ENCODE data around the gene RAB24.

Gene RAB24

GRCh38 chr5:177327539-177328522 is 24.3 kb upstream of the RAB24 start:
- no peak for ATAC-seq

GRCh38 chr5:177325868-177326381 is 22.4 kb upstream of the RAB24 start:
- TF ChIP-seq ARNTL (CRISPR knock-in tag; IDR thresholded peaks at IDR 0.05; ENCODE audit: borderline replicate concordance, low read depth) (no peak), ISL1 (CRISPR knock-in tag; IDR thresholded peaks at IDR 0.05) (0 out of 2 replicates have a peak, but pooled peaks have one; percentile 14)
- peak; percentile 41 for ATAC-seq

More at GRCh38 chr5:177327539-177328522, 24.3 kb upstream of the RAB24 start:
- TF ChIP-seq ZC3H10 (CRISPR knock-in tag; IDR thresholded peaks at IDR 0.05) (no peak), SNAI2 (CRISPR knock-in tag; IDR thresholded peaks at IDR 0.05) (no peak)

GRCh38 chr5:177320879-177321278 is 17.4 kb upstream of the RAB24 start:
- TF ChIP-seq PPARA (CRISPR knock-in tag; IDR thresholded peaks at IDR 0.05; ENCODE audit: borderline replicate concordance) (no peak), ISL1 (CRISPR knock-in tag; IDR thresholded peaks at IDR 0.05) (no peak), TSHZ2 (CRISPR knock-in tag; IDR thresholded peaks at IDR 0.05) (no peak), ZFP3 (CRISPR knock-in tag; IDR thresholded peaks at IDR 0.05) (no peak), ZC3H10 (CRISPR knock-in tag; IDR thresholded peaks at IDR 0.05) (no peak), SNAI2 (CRISPR knock-in tag; IDR thresholded peaks at IDR 0.05) (no peak), ZNF8 (CRISPR knock-in tag; IDR thresholded peaks at IDR 0.05) (no peak), BACH2 (CRISPR knock-in tag; IDR thresholded peaks at IDR 0.05; ENCODE audit: borderline replicate concordance) (no peak), CREB5 (CRISPR knock-in tag; IDR thresholded peaks at IDR 0.05; ENCODE audit: low read depth) (no peak), ESRRG (CRISPR knock-in tag; IDR thresholded peaks at IDR 0.05) (no peak), TOX (CRISPR knock-in tag; IDR thresholded peaks at IDR 0.05; ENCODE audit: borderline replicate concordance) (no peak), OSR1 (CRISPR knock-in tag; IDR thresholded peaks at IDR 0.05) (no peak), CSDC2 (CRISPR knock-in tag; IDR thresholded peaks at IDR 0.05) (no peak), TCF4 (CRISPR knock-in tag; IDR thresholded peaks at IDR 0.05; ENCODE audit: borderline replicate concordance) (no peak), PATZ1 (CRISPR knock-in tag; IDR thresholded peaks at IDR 0.05; ENCODE audit: borderline replicate concordance) (no peak), ZNF70 (CRISPR knock-in tag; IDR thresholded peaks at IDR 0.05) (no peak), ZNF565 (CRISPR knock-in tag; conservative IDR thresholded peaks at IDR 0.05; ENCODE audit: low read depth) (no peak), ZFP30 (CRISPR knock-in tag; IDR thresholded peaks at IDR 0.05) (no peak)
- ATAC-seq, result no peak

GRCh38 chr5:177319913-177320588 is 16.5 kb upstream of the RAB24 start:
- ATAC-seq, result no peak
- TF ChIP-seq CREB5 (CRISPR knock-in tag; IDR thresholded peaks at IDR 0.05; ENCODE audit: low read depth) (no peak), CSDC2 (CRISPR knock-in tag; IDR thresholded peaks at IDR 0.05) (no peak), ZNF70 (CRISPR knock-in tag; IDR thresholded peaks at IDR 0.05) (no peak), ZNF565 (CRISPR knock-in tag; conservative IDR thresholded peaks at IDR 0.05; ENCODE audit: low read depth) (no peak), POU6F1 (CRISPR knock-in tag; IDR thresholded peaks at IDR 0.05; ENCODE audit: borderline replicate concordance, low read depth) (no peak), CSRNP3 (CRISPR knock-in tag; IDR thresholded peaks at IDR 0.05) (no peak), ARNTL (CRISPR knock-in tag; IDR thresholded peaks at IDR 0.05; ENCODE audit: borderline replicate concordance, low read depth) (no peak), TOX (CRISPR knock-in tag; IDR thresholded peaks at IDR 0.05; ENCODE audit: borderline replicate concordance) (no peak), ZNF8 (CRISPR knock-in tag; IDR thresholded peaks at IDR 0.05) (no peak), ZC3H10 (CRISPR knock-in tag; IDR thresholded peaks at IDR 0.05) (no peak)

All from SK-N-SH treated with all-trans-retinoic acid at 6 μM for 48 hours (cell line).